ENCODE measurements around the gene GABRB3.

Gene GABRB3

DNA sequence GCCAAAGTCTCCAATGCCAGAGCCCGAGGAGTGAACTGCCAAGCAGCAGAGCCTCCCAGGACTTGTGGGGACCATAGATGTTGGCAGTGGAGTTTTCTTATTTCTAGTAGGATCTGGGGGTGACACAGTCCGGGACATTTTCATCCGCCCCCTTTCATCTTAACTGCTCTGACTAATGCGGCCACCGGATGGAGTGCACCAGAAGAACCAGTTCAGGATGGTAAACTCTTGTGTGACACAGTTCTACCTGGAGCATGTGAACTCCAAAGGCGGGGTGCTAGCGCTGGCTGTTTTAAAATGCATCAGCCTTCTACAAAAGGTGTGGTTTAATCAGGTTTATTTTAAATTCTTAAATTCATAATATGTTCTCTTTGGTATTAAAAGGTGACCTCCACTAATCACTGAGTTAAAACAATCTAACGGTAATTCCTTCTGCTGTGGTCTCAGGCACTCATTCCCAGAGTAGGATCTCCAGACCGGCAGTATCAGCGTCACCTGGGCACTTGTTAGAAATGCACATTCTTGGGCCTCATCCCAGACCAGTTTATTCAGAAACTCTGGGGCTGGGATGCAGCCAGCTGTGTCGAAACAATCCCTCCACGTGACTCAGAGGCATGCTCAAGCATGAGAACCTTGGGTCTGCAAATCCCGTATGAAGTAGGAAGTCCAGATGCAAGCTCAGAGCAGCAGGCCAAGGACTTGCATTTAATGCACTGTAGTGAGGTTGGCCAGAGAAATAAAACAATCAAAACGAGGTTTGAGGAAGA, 105.5 kb downstream of the GABRB3 start:
- Mint-ChIP-seq H3K4me1 (no peaks in the 10 kb centered on the region), H3K9me3 (peaks cover 9% of the 10 kb centered on the region), H3K36me3 (no peaks in the 10 kb centered on the region), H3K27ac (no peak overlapping the region), H3K4me3 (no peak overlapping the region)
- no peak for ATAC-seq
- DNase-seq (ENCODE audit: low spot score in 2 of 2), result no peak

DNA sequence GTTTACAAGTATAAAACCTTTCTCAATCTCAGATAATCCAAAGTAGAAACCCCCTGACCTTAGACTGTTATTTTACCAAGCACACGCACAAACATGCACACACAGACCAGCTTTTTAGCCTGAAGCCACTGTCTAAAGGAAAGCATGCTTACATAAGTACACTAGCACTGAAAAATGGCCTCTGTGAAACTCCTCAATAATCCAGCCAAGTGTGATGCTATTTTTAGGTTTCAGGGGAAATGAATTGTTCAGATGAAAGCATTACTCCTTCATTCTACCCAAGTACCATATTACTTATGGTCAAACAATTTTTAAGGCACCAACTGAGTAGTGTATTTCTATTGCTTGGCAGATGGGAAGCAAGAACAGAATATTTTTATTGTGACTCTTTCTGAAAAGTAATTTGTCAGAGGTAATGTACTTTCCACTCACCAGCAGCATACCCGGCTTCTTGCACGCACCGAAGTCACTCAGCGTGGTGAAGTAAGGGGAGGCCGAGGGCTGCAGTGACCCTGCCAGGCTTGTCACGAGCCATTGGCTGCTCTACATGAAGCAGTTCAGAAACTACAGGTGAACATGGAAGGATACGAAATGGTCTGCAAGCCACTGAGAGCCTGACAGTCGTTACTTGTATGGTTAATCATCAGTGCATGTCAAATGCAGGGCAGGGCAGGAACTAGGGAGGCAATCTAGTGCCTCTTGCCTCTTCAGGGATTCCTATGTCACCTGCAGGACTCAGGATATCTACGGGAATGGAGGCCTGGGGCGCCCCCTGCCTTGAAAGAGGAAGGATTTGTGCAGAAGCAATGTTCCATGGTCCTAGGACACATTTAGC, 106.7 kb downstream of the GABRB3 start:
- DNase-seq (ENCODE audit: low spot score in 2 of 2) (no peak), ATAC-seq (no peak)
- no peaks in the 10 kb centered on the region for H3K4me1 Mint-ChIP-seq
- H3K4me3 Mint-ChIP-seq, result no peak overlapping the region
- H3K27ac Mint-ChIP-seq, result no peak overlapping the region
- H3K36me3 Mint-ChIP-seq, result no peaks in the 10 kb centered on the region
- H3K9me3 Mint-ChIP-seq, result peaks cover 9% of the 10 kb centered on the region

DNA sequence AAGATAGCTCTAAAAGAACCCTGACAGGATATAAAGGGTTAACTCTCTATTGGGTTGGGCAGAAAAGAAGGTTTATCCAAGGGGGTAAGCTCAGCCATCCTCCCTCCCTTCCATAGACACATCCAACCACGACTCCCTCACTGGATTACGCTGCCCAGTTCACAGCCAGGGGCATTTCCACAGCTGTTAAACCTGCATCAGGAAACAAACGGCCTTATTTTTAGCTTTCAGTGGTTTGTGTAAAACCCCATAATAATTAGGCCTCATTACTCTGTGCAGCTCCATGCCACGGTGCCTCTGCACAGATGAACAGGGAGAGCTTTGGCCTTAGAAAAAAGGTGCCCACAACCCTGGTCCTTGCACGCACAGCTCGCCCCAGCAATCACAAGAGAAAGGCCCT, 110.6 kb downstream of the GABRB3 start:
- H3K9me3 Mint-ChIP-seq, result peaks cover 9% of the 10 kb centered on the region
- ATAC-seq, result no peak
- no peak for DNase-seq (ENCODE audit: low spot score in 2 of 2)
- no peaks in the 10 kb centered on the region for H3K36me3 Mint-ChIP-seq
- no peaks in the 10 kb centered on the region for H3K4me1 Mint-ChIP-seq
- no peak overlapping the region for H3K4me3 Mint-ChIP-seq
- H3K27ac Mint-ChIP-seq, result no peak overlapping the region

DNA sequence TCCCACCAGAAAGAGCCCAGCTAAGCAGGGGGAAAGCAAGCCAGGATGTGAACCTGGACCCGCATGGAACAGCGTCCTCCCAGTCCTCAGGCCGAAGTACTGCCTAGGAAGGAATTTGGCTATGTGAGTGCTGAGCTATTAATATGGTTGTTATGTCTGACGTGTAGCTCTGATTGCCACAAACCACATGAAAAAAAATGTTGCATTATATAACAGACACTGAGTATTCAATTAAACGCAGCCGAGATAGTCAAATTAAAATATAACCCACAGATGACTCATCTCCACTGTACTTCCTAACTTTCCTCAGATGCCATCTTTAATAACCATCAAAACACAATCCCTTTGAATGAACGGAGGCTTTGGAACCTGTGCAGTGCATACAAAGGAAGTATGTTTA, 111.1 kb downstream of the GABRB3 start:
- Mint-ChIP-seq H3K27ac (no peak overlapping the region), H3K36me3 (no peaks in the 10 kb centered on the region), H3K9me3 (peaks cover 9% of the 10 kb centered on the region), H3K4me1 (no peaks in the 10 kb centered on the region), H3K4me3 (no peak overlapping the region)
- ATAC-seq (no peak), DNase-seq (ENCODE audit: low spot score in 2 of 2) (no peak)

DNA sequence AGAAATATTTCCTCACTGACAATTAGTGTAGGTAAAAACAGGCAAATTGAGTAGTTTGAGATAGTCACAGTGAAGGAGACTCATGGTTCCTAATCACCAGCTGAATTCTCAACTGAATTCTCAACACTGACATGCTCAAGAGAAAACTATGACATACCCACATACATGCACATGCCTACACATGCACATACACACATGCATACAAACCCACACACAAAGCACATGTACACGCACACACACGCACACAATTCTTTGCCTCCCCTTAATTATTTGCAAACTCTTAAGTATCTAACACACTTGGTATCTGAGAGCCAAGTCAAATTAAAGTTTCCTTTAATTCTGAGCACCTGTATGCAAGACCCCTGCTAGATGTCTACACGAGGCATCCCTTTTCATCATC, 111.8 kb downstream of the GABRB3 start:
- DNase-seq (ENCODE audit: low spot score in 2 of 2) (no peak), ATAC-seq (no peak)
- no peak overlapping the region for H3K27ac Mint-ChIP-seq
- H3K9me3 Mint-ChIP-seq, result peaks cover 9% of the 10 kb centered on the region
- no peaks in the 10 kb centered on the region for H3K36me3 Mint-ChIP-seq
- H3K4me1 Mint-ChIP-seq, result no peaks in the 10 kb centered on the region
- H3K4me3 Mint-ChIP-seq, result no peak overlapping the region

DNA sequence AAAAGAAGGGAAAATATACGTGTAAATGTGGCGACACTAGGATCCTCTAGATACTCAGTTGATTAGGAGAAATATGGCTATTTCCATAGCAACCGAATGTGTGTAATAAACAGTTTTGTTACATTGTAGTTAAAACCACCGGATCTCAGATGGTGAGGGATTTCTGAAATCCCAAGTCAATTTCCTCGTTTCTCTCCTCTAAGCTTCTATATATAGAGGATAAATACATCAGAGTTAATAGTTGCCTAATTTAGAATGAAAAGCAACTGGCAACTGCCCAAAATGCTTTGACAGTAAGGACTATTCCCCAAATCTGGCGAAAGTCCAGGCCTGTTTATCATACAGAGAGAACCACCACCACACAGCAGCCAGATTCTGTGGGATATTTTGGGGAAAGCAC, 112.6 kb downstream of the GABRB3 start:
- Mint-ChIP-seq H3K36me3 (no peaks in the 10 kb centered on the region), H3K9me3 (peaks cover 9% of the 10 kb centered on the region), H3K4me3 (no peak overlapping the region), H3K27ac (no peak overlapping the region), H3K4me1 (no peaks in the 10 kb centered on the region)
- no peak for ATAC-seq
- no peak for DNase-seq (ENCODE audit: low spot score in 2 of 2)

DNA sequence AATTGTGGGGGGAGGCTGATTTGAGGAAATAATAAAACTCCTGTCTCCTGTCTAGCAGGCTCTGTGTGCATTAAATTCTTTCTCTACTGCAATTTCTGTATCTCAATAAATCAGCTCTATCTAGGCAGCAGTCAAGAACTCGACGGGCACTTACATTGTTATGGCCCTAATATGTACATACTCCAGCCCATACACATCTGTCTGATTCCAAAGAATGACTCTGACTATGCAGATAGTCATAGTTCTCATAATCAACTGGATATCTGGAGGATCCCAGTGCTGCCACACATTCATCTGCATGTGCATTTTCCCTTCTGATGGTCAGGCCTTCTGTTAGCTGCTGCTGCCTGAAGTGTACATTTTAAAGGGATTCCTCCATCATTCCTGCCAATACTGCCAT, 114.6 kb downstream of the GABRB3 start:
- Mint-ChIP-seq H3K27ac (no peak overlapping the region), H3K4me1 (no peaks in the 10 kb centered on the region), H3K36me3 (no peaks in the 10 kb centered on the region), H3K4me3 (no peak overlapping the region), H3K9me3 (peaks cover 9% of the 10 kb centered on the region)
- DNase-seq (ENCODE audit: low spot score in 2 of 2), result no peak
- no peak for ATAC-seq

DNA sequence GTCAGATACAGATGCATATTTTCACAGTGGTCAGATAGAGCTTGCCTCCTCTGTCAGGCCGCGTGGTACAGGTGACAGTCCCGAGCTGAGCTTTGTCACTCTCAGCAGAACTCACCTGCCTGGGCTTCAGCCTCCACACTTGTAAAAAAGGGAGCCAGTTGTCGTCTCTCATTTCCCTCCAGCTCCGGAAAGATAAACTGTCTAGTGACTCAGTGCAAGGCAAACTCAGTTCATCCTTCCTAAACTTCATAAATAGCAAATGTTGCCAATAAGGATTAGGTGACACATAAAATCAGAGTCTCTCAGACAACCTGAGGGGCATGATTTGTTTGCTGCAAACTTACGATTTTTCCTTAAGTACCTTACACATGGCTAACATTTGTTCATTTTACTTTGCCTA, 116.8 kb downstream of the GABRB3 start:
- H3K9me3 Mint-ChIP-seq, result peaks cover 11% of the 10 kb centered on the region
- no peaks in the 10 kb centered on the region for H3K36me3 Mint-ChIP-seq
- DNase-seq (ENCODE audit: low spot score in 2 of 2), result no peak
- ATAC-seq, result no peak
- H3K4me1 Mint-ChIP-seq, result no peaks in the 10 kb centered on the region
- H3K4me3 Mint-ChIP-seq, result no peak overlapping the region
- H3K27ac Mint-ChIP-seq, result no peak overlapping the region

DNA sequence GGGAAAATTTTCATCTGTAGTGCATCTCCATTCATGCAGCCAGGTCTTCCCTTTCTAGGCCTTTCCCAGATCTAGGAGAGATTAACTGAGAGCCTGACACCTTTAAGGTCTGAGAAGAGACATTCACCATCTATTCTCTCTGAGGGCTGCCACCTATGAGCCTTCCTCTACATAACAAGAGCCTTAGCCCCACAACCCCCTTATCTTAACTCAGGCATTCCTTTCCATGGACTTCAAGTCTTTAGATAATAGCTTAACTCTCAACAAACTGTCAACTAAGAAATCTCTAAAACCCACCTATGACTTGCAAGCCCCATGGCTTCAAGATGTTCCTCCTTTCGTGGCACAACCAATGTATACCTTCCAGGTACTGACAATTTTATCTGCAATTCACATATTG, 121.0 kb downstream of the GABRB3 start:
- Mint-ChIP-seq H3K9me3 (peaks cover 26% of the 10 kb centered on the region), H3K4me1 (no peaks in the 10 kb centered on the region), H3K36me3 (no peaks in the 10 kb centered on the region), H3K27ac (no peak overlapping the region), H3K4me3 (no peak overlapping the region)
- no peak for ATAC-seq
- no peak for DNase-seq (ENCODE audit: low spot score in 2 of 2)

DNA sequence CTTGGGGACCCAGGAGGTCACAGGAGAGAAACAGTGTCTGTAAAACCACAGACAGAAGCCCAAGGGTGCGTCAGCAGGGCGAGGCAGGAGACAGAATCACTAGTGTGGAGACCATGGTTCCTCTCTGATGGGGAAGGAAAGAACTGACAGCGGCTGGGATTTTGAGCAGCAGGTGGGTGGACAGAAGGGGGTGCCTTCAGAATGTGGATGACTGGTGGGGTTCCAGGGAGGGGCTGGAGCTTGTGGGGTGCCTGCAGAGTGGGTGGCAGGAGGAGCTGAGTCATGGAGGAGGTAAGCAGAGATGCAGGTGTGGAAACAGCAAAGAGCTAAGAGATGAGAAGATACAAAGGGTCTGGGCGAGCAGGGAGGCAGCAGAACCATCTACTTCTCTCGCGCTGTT, 124.2 kb downstream of the GABRB3 start:
- H3K4me1 Mint-ChIP-seq, result no peaks in the 10 kb centered on the region
- H3K36me3 Mint-ChIP-seq, result no peaks in the 10 kb centered on the region
- no peak overlapping the region for H3K27ac Mint-ChIP-seq
- no peak for ATAC-seq
- H3K4me3 Mint-ChIP-seq, result no peak overlapping the region
- no peak for DNase-seq (ENCODE audit: low spot score in 2 of 2)
- H3K9me3 Mint-ChIP-seq, result peaks cover 30% of the 10 kb centered on the region

DNA sequence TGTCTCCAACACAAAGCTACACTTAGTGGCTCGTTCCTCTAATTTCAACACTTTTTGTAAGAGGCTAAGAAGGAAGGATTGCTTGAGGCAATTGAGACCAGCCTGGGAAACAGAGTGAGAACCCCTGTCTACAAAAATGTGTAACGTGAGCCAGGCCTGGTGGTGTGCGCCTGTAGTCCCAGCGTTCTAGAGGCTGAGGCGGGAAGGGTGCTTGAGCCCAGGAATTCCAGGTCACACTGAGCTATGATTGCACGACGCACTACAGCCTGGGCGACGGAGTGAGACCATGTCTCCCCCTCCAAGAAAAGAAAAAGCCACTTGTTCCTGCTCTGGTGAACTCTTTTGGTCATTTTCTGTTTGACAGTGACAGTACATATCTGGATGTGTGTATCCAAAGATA, 127.9 kb downstream of the GABRB3 start:
- ATAC-seq (no peak), DNase-seq (ENCODE audit: low spot score in 2 of 2) (no peak)
- no peak overlapping the region for H3K27ac Mint-ChIP-seq
- no peaks in the 10 kb centered on the region for H3K36me3 Mint-ChIP-seq
- H3K4me3 Mint-ChIP-seq, result no peak overlapping the region
- no peaks in the 10 kb centered on the region for H3K4me1 Mint-ChIP-seq
- H3K9me3 Mint-ChIP-seq, result peaks cover 28% of the 10 kb centered on the region

DNA sequence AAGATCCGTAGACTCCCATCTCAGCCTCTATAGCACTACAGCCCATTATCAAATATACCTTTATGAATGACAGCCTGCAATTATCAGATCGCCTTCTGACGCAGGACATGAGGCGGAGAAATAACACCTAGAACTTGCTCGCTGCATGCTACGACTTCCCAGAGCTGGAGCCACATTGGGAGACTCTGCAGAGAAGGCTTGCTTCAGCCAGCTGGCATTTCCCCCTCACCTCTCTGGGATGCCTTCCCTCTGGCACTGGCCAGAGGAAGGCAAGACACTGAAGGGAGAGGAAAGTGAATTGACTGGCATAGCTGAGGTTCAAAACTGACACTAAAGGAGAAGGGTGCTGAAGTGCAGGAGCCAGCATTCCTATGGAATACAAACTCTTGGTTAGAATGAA, 131.7 kb downstream of the GABRB3 start:
- H3K4me1 Mint-ChIP-seq, result no peaks in the 10 kb centered on the region
- DNase-seq (ENCODE audit: low spot score in 2 of 2) (no peak), ATAC-seq (no peak)
- H3K9me3 Mint-ChIP-seq, result peaks cover 31% of the 10 kb centered on the region
- H3K27ac Mint-ChIP-seq, result no peak overlapping the region
- H3K4me3 Mint-ChIP-seq, result no peak overlapping the region
- H3K36me3 Mint-ChIP-seq, result no peaks in the 10 kb centered on the region

DNA sequence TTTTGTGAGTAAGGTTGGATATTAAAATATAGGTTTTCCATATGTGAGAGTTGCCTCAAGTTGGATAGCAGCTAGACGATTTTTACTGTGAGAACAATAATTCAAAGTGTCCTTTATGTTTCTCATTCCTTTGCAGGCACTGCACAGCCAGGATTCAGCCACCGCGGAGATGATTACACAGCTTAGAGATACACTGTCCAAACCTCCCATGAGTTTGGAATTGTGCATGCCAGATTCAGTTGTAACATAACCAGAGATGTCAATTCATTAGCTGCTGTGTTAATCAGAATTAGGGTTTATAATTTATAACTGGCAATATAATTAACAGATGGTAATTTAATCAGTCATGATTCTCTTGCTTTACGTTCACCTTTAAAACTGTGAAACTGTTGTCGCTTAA, 132.3 kb downstream of the GABRB3 start:
- no peak overlapping the region for H3K27ac Mint-ChIP-seq
- H3K4me1 Mint-ChIP-seq, result no peaks in the 10 kb centered on the region
- peaks cover 31% of the 10 kb centered on the region for H3K9me3 Mint-ChIP-seq
- DNase-seq (ENCODE audit: low spot score in 2 of 2) (no peak), ATAC-seq (no peak)
- no peak overlapping the region for H3K4me3 Mint-ChIP-seq
- H3K36me3 Mint-ChIP-seq, result no peaks in the 10 kb centered on the region

DNA sequence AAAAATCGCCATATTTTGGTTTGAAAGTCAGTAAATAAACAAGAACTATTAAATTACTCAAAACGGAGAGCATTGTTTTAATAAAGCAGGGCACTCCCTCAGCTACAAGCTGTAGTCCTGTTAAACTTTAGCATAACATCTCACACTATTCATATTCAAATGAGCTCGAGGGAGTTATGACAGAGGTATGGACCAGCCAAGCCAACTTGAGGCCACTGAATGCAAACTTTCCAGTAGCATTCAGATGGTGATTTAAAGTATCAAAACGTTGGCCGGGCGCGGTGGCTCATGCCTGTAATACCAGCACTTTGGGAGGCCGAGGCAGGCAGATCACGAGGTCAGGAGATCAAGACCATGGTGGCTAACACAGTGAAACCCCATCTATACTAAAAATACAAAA, 132.9 kb downstream of the GABRB3 start:
- no peak for DNase-seq (ENCODE audit: low spot score in 2 of 2)
- ATAC-seq, result no peak
- Mint-ChIP-seq H3K9me3 (peaks cover 31% of the 10 kb centered on the region), H3K4me3 (no peak overlapping the region), H3K4me1 (no peaks in the 10 kb centered on the region), H3K27ac (no peak overlapping the region), H3K36me3 (no peaks in the 10 kb centered on the region)

DNA sequence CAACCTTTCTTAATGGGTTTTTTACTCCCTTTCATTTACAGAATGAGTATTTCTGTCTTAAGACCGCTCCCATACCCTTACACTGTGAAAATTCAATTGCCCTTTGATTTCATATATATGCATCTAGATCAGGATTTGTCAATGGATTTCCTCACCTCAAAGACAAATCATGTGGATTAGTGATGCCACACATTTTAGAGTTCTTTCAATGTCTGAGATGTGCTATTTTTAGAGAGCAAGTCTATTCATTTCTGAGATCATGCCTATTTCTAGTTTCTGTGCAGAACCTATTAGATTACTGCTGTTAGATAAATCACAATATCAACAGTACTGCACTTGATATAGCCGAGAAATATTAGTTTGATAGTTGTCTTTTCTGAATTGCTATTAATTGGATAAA, 137.3 kb downstream of the GABRB3 start:
- no peak for DNase-seq (ENCODE audit: low spot score in 2 of 2)
- Mint-ChIP-seq H3K36me3 (no peaks in the 10 kb centered on the region), H3K9me3 (peaks cover 24% of the 10 kb centered on the region), H3K4me3 (no peak overlapping the region), H3K4me1 (no peaks in the 10 kb centered on the region), H3K27ac (no peak overlapping the region)
- no peak for ATAC-seq

DNA sequence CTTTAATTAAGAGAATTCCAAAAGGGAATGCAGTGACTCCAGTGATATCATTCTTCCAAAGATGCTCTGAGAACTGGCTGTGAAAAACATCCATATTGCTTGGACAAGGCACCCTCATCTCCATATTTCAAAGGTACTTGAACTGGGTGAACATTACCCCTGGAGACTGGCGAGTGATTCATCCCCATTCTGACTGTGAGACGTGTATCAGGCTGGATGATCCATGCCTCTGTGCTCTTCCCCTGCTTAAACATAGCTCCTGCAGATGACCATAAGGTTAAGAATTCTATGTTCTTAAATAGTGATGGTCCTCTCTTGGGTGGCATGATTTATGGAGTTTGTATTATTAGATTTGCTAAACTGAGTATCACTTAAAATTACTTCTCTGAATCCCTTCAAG, 137.8 kb downstream of the GABRB3 start:
- no peaks in the 10 kb centered on the region for H3K36me3 Mint-ChIP-seq
- ATAC-seq, result no peak
- H3K4me1 Mint-ChIP-seq, result no peaks in the 10 kb centered on the region
- peaks cover 24% of the 10 kb centered on the region for H3K9me3 Mint-ChIP-seq
- no peak overlapping the region for H3K27ac Mint-ChIP-seq
- DNase-seq (ENCODE audit: low spot score in 2 of 2), result no peak
- no peak overlapping the region for H3K4me3 Mint-ChIP-seq

Measured in stimulated activated effector memory CD8-positive, alpha-beta T cell treated with anti-CD3 and anti-CD28 coated beads, Interleukin-12 subunit alpha, Interleukin-12 subunit beta, amount 100 ng/mL, for 72 hours (primary cell).